ENCODE data around the gene C3. TPM values are rescaled to one million over a fixed set of nuclear protein-coding genes. Genes with fewer than 3 reads are reported as not detected.
A peak's percentile ranks its signal among the peaks of the same experiment; 100 is the strongest.

Gene C3
- total RNA-seq, 4 donors from 2014 or later = 1,035 to 6,271 (median 2,305) TPM

DNA sequence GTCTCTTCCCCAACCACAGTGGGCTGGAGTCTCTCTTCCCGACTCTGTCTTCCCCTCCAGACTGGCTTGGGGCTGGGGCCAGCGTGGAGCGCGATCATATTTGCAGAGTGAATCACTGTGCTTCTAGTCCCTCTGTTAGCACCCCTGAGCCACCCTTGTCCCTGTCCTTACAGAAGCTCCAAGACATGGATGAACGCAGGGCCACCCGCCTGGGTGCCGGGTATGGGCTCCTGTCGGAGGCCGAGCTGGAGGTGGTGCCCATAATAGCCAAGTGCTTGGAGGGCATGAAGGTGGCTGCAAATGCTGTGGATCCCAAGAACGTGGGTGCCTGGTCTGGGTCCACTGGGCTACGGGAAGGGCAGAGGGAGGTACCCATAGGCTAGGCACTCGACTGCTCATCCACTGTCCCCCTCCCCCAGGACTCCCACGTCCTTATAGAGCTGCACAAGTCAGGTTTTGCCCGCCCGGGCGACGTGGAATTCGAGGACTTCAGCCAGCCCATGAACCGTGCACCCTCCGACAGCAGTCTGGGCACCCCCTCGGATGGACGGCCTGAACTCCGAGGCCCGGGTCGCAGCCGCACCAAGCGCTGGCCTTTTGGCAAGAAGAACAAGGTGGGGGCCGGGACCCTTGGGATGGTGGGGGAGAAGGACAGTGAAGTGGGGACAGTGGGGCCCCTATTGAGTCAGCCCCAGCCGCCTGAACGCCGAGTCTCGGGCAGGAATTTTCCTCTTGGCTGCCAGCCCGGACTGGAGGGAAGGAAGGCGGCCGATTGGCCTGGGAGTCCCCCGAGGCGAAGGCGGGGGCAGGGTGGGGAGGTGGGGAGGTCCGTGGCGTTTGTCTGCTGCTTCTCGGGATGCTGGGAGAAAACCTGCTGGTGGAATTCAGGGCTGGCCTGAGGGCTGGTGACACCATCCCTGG lies 24.2 kb upstream of the C3 start:
- ATAC-seq (ENCODE audit: low FRiP score) = peak; percentile 46
- no peak for DNase-seq (ENCODE audit: low spot score)
- TF ChIP-seq, protein P1, sequence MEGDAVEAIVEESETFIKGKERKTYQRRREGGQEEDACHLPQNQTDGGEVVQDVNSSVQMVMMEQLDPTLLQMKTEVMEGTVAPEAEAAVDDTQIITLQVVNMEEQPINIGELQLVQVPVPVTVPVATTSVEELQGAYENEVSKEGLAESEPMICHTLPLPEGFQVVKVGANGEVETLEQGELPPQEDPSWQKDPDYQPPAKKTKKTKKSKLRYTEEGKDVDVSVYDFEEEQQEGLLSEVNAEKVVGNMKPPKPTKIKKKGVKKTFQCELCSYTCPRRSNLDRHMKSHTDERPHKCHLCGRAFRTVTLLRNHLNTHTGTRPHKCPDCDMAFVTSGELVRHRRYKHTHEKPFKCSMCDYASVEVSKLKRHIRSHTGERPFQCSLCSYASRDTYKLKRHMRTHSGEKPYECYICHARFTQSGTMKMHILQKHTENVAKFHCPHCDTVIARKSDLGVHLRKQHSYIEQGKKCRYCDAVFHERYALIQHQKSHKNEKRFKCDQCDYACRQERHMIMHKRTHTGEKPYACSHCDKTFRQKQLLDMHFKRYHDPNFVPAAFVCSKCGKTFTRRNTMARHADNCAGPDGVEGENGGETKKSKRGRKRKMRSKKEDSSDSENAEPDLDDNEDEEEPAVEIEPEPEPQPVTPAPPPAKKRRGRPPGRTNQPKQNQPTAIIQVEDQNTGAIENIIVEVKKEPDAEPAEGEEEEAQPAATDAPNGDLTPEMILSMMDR (IDR thresholded peaks at IDR 0.05) = no peak

- DNase-seq (ENCODE audit: low spot score) (no peak), ATAC-seq (ENCODE audit: low FRiP score) (no peak)
- TF ChIP-seq, protein P1 (IDR thresholded peaks at IDR 0.05) = no peak
Observed at GRCh38 chr19:6743714-6744380, 23.4 kb upstream of the C3 start.

GRCh38 chr19:6743066-6743465 lies 22.6 kb upstream of the C3 start:
- TF ChIP-seq, protein P1 (IDR thresholded peaks at IDR 0.05) = no peak
- DNase-seq (ENCODE audit: low spot score) = no peak

GRCh38 chr19:6740589-6741343 lies 20.3 kb upstream of the C3 start:
- DNase-seq (ENCODE audit: low spot score) (no peak), ATAC-seq (ENCODE audit: low FRiP score) (peak; percentile 12)
- TF ChIP-seq, protein P1 (IDR thresholded peaks at IDR 0.05) = no peak

More at GRCh38 chr19:6743066-6743465, 22.6 kb upstream of the C3 start:
- ATAC-seq (ENCODE audit: low FRiP score) = no peak

DNA sequence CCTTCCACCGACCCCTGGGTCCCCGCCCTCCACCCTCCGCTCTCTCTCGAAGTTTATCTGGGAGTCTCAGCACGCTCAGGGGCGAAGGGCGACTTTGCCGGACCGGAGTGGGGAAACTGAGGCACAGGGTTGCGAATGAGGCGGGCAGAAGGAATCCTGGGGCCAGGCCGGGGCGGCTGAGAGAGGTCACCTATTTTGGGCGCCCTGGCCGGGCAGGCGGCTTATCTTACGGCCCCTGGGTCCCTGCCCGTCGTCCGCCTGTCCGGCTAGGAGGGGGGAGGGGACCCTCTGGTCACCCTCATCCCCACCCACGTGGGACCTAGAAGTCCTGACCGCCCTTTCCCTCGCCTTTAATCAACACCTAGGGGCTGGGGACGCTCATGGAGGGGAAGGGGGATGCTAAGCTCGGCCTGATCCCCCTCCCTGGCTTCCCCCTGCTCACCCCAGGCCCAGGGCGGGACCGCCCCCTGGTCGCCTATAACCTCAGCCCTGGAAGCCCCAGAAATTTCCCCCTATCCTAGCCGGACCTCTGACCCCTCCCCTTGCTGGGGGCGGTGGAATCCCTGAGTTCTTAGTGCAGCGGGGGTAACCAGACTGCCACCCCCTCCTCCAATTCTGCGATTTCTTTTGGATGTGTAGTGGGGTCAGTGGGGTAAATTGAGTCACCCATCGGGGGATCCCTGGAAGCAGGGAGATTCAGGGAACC lies 19.6 kb upstream of the C3 start:
- DNase-seq (ENCODE audit: low spot score) (no peak), ATAC-seq (ENCODE audit: low FRiP score) (peak; percentile 1)
- TF ChIP-seq, protein P1 (IDR thresholded peaks at IDR 0.05) = no peak

DNA sequence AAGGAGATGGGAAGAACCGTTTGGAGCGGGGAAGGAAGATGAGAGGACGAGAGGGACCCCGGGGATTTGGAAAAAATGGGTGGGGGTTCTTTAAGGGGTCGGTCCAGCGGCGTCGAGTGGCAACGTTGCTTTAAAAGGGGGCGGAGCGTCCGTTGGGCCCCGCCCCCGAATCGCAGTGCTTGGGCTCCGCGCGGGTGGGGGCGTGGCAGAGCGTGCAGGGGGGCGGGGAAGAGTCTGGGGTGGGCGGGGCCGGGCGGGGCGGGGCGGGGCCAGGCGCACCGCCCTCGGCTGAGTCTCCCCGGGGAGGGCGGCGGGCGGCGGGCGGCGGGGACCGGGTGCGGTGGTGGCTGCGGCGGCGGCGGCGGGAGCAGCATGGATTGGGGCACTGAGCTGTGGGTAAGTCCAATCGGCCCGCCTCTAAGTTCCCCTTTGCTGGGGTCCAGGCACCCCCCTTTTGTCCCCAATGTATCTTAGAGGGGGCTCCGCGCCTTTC lies 19.0 kb upstream of the C3 start, which contains the start of gene TRIP10:
TSS of gene TRIP10 (plus strand) at position 291 of the 493 bp plus-strand sequence. CDS start at position 373, 82 bp downstream.
- TF ChIP-seq, protein P1 (IDR thresholded peaks at IDR 0.05) = no peak
- DNase-seq (ENCODE audit: low spot score) = no peak
- no peak for ATAC-seq (ENCODE audit: low FRiP score)
